ENCODE data around the gene DYNLT4.
A peak's percentile ranks its signal among the peaks of the same experiment; 100 is the strongest.

Gene DYNLT4

GRCh38 chr1:44821240-44821715, 14.1 kb upstream of the DYNLT4 start:
- Histone ChIP-seq H3K4me2 (ENCODE audit: low read depth, low read length, poor library complexity, severe bottlenecking) (no peak overlapping the region), H3K9me2 (replicated peaks; ENCODE audit: insufficient read depth, low read length) (no peaks in the 10 kb centered on the region), H3K9me3 (ENCODE audit: insufficient read depth, low read length) (no peaks in the 10 kb centered on the region), H3K4me3 (ENCODE audit: insufficient read depth, low read length, poor library complexity, severe bottlenecking) (no peak overlapping the region), H4K20me1 (ENCODE audit: low read depth, low read length) (no peaks in the 10 kb centered on the region), H3K27me3 (ENCODE audit: low read length) (no peaks in the 10 kb centered on the region), H2AFZ (ENCODE audit: low read depth, low read length, severe bottlenecking) (no peak overlapping the region), H3K27ac (ENCODE audit: low read depth, low read length) (no peak overlapping the region), H3K36me3 (ENCODE audit: low read length) (no peaks in the 10 kb centered on the region), H3F3A (ENCODE audit: insufficient read depth) (peaks cover 30% of the 10 kb centered on the region), H3K9ac (ENCODE audit: low read length) (no peak overlapping the region), H3K79me2 (ENCODE audit: insufficient read depth, low read length) (no peaks in the 10 kb centered on the region)
- TF ChIP-seq CTCF (IDR thresholded peaks at IDR 0.05; ENCODE audit: insufficient read depth, low read length, poor library complexity, severe bottlenecking) (no peak), EZH2phosphoT487 (conservative IDR thresholded peaks at IDR 0.05; ENCODE audit: low read length) (no peak)

- H3K27ac ChIP-seq (ENCODE audit: low read depth, low read length) = peak overlapping the region; percentile 94
- H3K9ac ChIP-seq (ENCODE audit: low read length) = peak overlapping the region; percentile 61
- H2AFZ ChIP-seq (ENCODE audit: low read depth, low read length, severe bottlenecking) = peak overlapping the region; percentile 88
- no peaks in the 10 kb centered on the region for H3K36me3 ChIP-seq (ENCODE audit: low read length)
- H3K9me2 ChIP-seq (replicated peaks; ENCODE audit: insufficient read depth, low read length) = no peaks in the 10 kb centered on the region
- no peaks in the 10 kb centered on the region for H3K9me3 ChIP-seq (ENCODE audit: insufficient read depth, low read length)
- H3K79me2 ChIP-seq (ENCODE audit: insufficient read depth, low read length) = no peaks in the 10 kb centered on the region
- TF ChIP-seq EZH2phosphoT487 (conservative IDR thresholded peaks at IDR 0.05; ENCODE audit: low read length) (no peak), CTCF (IDR thresholded peaks at IDR 0.05; ENCODE audit: insufficient read depth, low read length, poor library complexity, severe bottlenecking) (no peak)
- H3K4me3 ChIP-seq (ENCODE audit: insufficient read depth, low read length, poor library complexity, severe bottlenecking) = peak overlapping the region; percentile 43
- no peaks in the 10 kb centered on the region for H4K20me1 ChIP-seq (ENCODE audit: low read depth, low read length)
- H3K27me3 ChIP-seq (ENCODE audit: low read length) = no peaks in the 10 kb centered on the region
- peaks cover 30% of the 10 kb centered on the region for H3F3A ChIP-seq (ENCODE audit: insufficient read depth)
- H3K4me2 ChIP-seq (ENCODE audit: low read depth, low read length, poor library complexity, severe bottlenecking) = peak overlapping the region; percentile 90
Measured at GRCh38 chr1:44820328-44821239, 13.4 kb upstream of the DYNLT4 start.

GRCh38 chr1:44819608-44820327, 12.6 kb upstream of the DYNLT4 start:
- peaks cover 30% of the 10 kb centered on the region for H3F3A ChIP-seq (ENCODE audit: insufficient read depth)
- no peaks in the 10 kb centered on the region for H3K36me3 ChIP-seq (ENCODE audit: low read length)
- H3K27ac ChIP-seq (ENCODE audit: low read depth, low read length) = peak overlapping the region; percentile 94
- H3K4me3 ChIP-seq (ENCODE audit: insufficient read depth, low read length, poor library complexity, severe bottlenecking) = peak overlapping the region; percentile 45
- no peaks in the 10 kb centered on the region for H3K27me3 ChIP-seq (ENCODE audit: low read length)
- peak overlapping the region; percentile 61 for H3K9ac ChIP-seq (ENCODE audit: low read length)
- peak overlapping the region; percentile 90 for H3K4me2 ChIP-seq (ENCODE audit: low read depth, low read length, poor library complexity, severe bottlenecking)
- peak overlapping the region; percentile 88 for H2AFZ ChIP-seq (ENCODE audit: low read depth, low read length, severe bottlenecking)
- no peaks in the 10 kb centered on the region for H3K9me2 ChIP-seq (replicated peaks; ENCODE audit: insufficient read depth, low read length)
- no peaks in the 10 kb centered on the region for H4K20me1 ChIP-seq (ENCODE audit: low read depth, low read length)
- TF ChIP-seq CTCF (IDR thresholded peaks at IDR 0.05; ENCODE audit: insufficient read depth, low read length, poor library complexity, severe bottlenecking) = no peak
- TF ChIP-seq EZH2phosphoT487 (conservative IDR thresholded peaks at IDR 0.05; ENCODE audit: low read length) = no peak
- H3K79me2 ChIP-seq (ENCODE audit: insufficient read depth, low read length) = no peaks in the 10 kb centered on the region
- no peaks in the 10 kb centered on the region for H3K9me3 ChIP-seq (ENCODE audit: insufficient read depth, low read length)
